Calu3 (cell line): ENCODE measurements around the gene IFNG-AS1. TPM values are rescaled to one million over a fixed set of nuclear protein-coding genes. Genes with fewer than 3 reads are reported as not detected.

Experiments used
- BruUV-seq: library from RNA; stranded (reverse); fragments of 400-500 nt; replicated peaks from 2 replicates; lab custom pipeline; 2021; lab: Mats Ljungman, UMichigan
- CTCF ChIA-PET: fragments of 300-600 bp; sonication (Branson Sonifier 250); formaldehyde crosslinking; loops from one replicate; lab custom pipeline; 2022; ENCODE audit warnings: antibody characterized with exemption; lab: Charles Lee
- DNase-seq: peaks from one replicate; pipeline ENCODE4 v3.0.0; 2022
- H3K27ac Mint-ChIP-seq: one replicate; pipeline ENCODE4 v1.8.0; 2022; ENCODE audit warnings: mixed read lengths; ENCODE audit not compliant: unreplicated experiment
- H3K27me3 Mint-ChIP-seq: one replicate; pipeline ENCODE4 v1.8.0; 2022; ENCODE audit warnings: mixed read lengths; ENCODE audit not compliant: unreplicated experiment
- H3K36me3 Mint-ChIP-seq: one replicate; pipeline ENCODE4 v1.8.0; 2022; ENCODE audit warnings: mild to moderate bottlenecking, moderate library complexity, mixed read lengths; ENCODE audit not compliant: insufficient read depth, unreplicated experiment
- H3K4me1 Mint-ChIP-seq: one replicate; pipeline ENCODE4 v1.8.0; 2022; ENCODE audit warnings: mild to moderate bottlenecking, low read depth, mixed read lengths; ENCODE audit not compliant: unreplicated experiment
- H3K4me3 Mint-ChIP-seq: one replicate; pipeline ENCODE4 v1.8.0; 2022; ENCODE audit warnings: mild to moderate bottlenecking, low read depth, moderate library complexity, mixed read lengths; ENCODE audit not compliant: unreplicated experiment
- H3K9me3 Mint-ChIP-seq: one replicate; pipeline ENCODE4 v1.8.0; 2022; ENCODE audit warnings: low read depth, mixed read lengths; ENCODE audit not compliant: unreplicated experiment
- intact Hi-C: fragments of 100-400 bp; cut with micrococcal nuclease; formaldehyde crosslinking; loops from one replicate; pipeline ENCODE4 v1.10.0; 2022; ENCODE audit not compliant: unreplicated experiment
- total RNA-seq: library from RNA; stranded (reverse); gene quantifications from 2 replicates; pipeline ENCODE4 v1.2.3, GENCODE V29; 2022
- TF ChIP-seq, protein P1 (sequence below): fragments of 200-600 bp; IDR thresholded peaks from one replicate; pipeline ENCODE4 v1.8.0; 2022; ENCODE audit warnings: antibody characterized with exemption; ENCODE audit not compliant: unreplicated experiment

IFNG-AS1 gene
- total RNA-seq, 1 experiment from 2014 or later = not detected

- DNase-seq = no peak
- Mint-ChIP-seq H3K9me3 (no peaks in the 10 kb centered on the region), H3K27ac (no peak overlapping the region), H3K4me1 (no peaks in the 10 kb centered on the region), H3K4me3 (no peak overlapping the region), H3K36me3 (no peaks in the 10 kb centered on the region), H3K27me3 (peaks cover 13% of the 10 kb centered on the region)
- no TSS peak for BruUV-seq
- TF ChIP-seq, protein P1, sequence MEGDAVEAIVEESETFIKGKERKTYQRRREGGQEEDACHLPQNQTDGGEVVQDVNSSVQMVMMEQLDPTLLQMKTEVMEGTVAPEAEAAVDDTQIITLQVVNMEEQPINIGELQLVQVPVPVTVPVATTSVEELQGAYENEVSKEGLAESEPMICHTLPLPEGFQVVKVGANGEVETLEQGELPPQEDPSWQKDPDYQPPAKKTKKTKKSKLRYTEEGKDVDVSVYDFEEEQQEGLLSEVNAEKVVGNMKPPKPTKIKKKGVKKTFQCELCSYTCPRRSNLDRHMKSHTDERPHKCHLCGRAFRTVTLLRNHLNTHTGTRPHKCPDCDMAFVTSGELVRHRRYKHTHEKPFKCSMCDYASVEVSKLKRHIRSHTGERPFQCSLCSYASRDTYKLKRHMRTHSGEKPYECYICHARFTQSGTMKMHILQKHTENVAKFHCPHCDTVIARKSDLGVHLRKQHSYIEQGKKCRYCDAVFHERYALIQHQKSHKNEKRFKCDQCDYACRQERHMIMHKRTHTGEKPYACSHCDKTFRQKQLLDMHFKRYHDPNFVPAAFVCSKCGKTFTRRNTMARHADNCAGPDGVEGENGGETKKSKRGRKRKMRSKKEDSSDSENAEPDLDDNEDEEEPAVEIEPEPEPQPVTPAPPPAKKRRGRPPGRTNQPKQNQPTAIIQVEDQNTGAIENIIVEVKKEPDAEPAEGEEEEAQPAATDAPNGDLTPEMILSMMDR = no peak
- intact Hi-C loops = no loop called here
- CTCF ChIA-PET = interaction anchor here (0.6 to 0.8 kb wide), 2 partner anchors 181 to 1891 kb away, joined by 3 read pairs; no protein-coding TSS in a partner anchor
These were observed 20.5 kb upstream of the IFNG-AS1 start for GRCh38 chr12:67968725-67969124.

- BruUV-seq = no TSS peak
- TF ChIP-seq, protein P1 = no peak
These were observed 20.0 kb upstream of the IFNG-AS1 start for GRCh38 chr12:67969134-67969802.

DNA sequence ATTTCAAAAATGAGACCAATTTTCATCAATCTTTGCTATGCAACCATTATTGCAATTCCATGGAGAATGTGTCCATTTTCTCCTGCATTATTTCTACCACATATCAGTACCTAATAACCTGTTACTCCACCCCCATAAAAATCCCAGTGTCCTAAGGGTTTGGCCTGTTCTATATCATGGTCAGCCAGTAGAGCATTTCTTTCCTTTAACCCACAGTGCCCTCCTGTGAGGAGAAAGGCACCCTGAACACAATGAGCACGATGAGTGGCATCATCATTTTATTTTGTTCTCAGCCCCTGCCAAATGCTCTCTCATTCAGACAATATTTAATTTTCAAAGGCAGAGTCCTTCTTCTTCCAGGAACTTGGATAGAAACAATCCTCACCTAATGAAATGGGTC lies 11.6 kb upstream of the IFNG-AS1 start:
- Mint-ChIP-seq H3K4me1 (no peaks in the 10 kb centered on the region), H3K4me3 (no peak overlapping the region), H3K27ac (no peak overlapping the region), H3K36me3 (no peaks in the 10 kb centered on the region), H3K27me3 (peaks cover 36% of the 10 kb centered on the region), H3K9me3 (peaks cover 6% of the 10 kb centered on the region)
- TF ChIP-seq, protein P1 = no peak
- CTCF ChIA-PET = no interaction called here
- intact Hi-C loops = no loop called here
- no peak for DNase-seq
- no TSS peak for BruUV-seq

More at GRCh38 chr12:67969134-67969802, 20.0 kb upstream of the IFNG-AS1 start:
- Mint-ChIP-seq H3K36me3 (no peaks in the 10 kb centered on the region), H3K27me3 (peaks cover 15% of the 10 kb centered on the region), H3K4me1 (no peaks in the 10 kb centered on the region), H3K27ac (no peak overlapping the region), H3K4me3 (no peak overlapping the region), H3K9me3 (no peaks in the 10 kb centered on the region)
- DNase-seq = no peak
- CTCF ChIA-PET = no interaction called here
- intact Hi-C loops = no loop called here

DNA sequence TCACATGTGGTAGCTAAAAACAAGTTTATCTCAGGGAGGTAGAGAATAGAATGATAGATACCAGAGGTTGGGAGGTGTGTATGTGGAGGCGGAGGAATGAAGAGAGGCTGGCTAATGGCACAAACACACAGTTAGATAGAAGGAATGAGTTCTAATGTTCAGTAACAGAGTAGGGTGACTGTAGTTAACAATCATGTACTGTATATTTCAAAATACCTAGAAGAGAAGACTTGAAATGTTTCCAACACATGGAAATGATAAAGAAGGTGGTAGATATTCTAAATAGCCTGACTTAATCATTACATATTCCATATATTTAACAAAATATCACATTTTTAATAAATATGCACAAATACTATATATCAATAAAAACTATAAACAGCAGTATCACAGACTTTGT lies 8.9 kb upstream of the IFNG-AS1 start:
- Mint-ChIP-seq H3K27me3 (peaks cover 23% of the 10 kb centered on the region), H3K4me3 (no peak overlapping the region), H3K4me1 (no peaks in the 10 kb centered on the region), H3K36me3 (no peaks in the 10 kb centered on the region), H3K27ac (no peak overlapping the region), H3K9me3 (peaks cover 8% of the 10 kb centered on the region)
- BruUV-seq = no TSS peak
- intact Hi-C loops = no loop called here
- CTCF ChIA-PET = no interaction called here
- TF ChIP-seq, protein P1 = no peak
- DNase-seq = no peak
